H1 (cell line): ENCODE measurements around the gene GCK. TPM values are rescaled to one million over a fixed set of nuclear protein-coding genes. Genes with fewer than 3 reads are reported as not detected.
A peak's percentile ranks its signal among the peaks of the same experiment; 100 is the strongest.

ENCODE experiments used
- CTCF ChIA-PET: fragments of 300-600 bp; sonication (Branson Sonifier 250); formaldehyde crosslinking; loops from one replicate; lab custom pipeline; 2021; ENCODE audit not compliant: partially characterized antibody; lab: Charles Lee
- POLR2A ChIA-PET: fragments of 300-600 bp; sonication (Branson Sonifier 250); formaldehyde crosslinking; loops from one replicate; lab custom pipeline; 2021; ENCODE audit warnings: inconsistent platforms; ENCODE audit not compliant: partially characterized antibody; lab: Charles Lee
- DNase-seq, 2 experiments: peaks; one replicate each; pipeline versions ENCODE4 v3.0.0 to v3.0.0-alpha.2; 2010 to 2022; ENCODE audit warnings: low spot score in 2 of 2, low read depth in 1 of 2, mixed read lengths in 1 of 2
- FAIRE-seq: peaks from 2 replicates; lab custom pipeline; 2011; peaks lifted over from hg19 to GRCh38; lab: Jason Lieb, UNC
- H2AFZ ChIP-seq: 2 replicates; pipeline ENCODE4 v1.8.1; 2012; ENCODE audit warnings: low read length, inconsistent platforms
- H2AK5ac ChIP-seq: 2 replicates; pipeline ENCODE4 v1.6.1; 2013; ENCODE audit warnings: low read depth, low read length
- H2BK120ac ChIP-seq: replicated peaks from 2 replicates; pipeline ENCODE3; 2013; ENCODE audit warnings: low read depth, low read length, inconsistent platforms
- H2BK12ac ChIP-seq: 2 replicates; pipeline ENCODE4 v1.6.1; 2013; ENCODE audit warnings: low read depth, low read length
- H2BK15ac ChIP-seq: 2 replicates; pipeline ENCODE4 v1.6.1; 2013; ENCODE audit warnings: low read length
- H2BK20ac ChIP-seq: 2 replicates; pipeline ENCODE4 v1.6.1; 2013; ENCODE audit warnings: low read length
- H2BK5ac ChIP-seq: 2 replicates; pipeline ENCODE4 v1.6.1; 2013; ENCODE audit warnings: low read depth, low read length
- H3K14ac ChIP-seq: 2 replicates; pipeline ENCODE4 v1.6.1; 2013; ENCODE audit warnings: inconsistent platforms; ENCODE audit not compliant: insufficient read length
- H3K18ac ChIP-seq: 2 replicates; pipeline ENCODE4 v1.6.1; 2013; ENCODE audit warnings: low read length; ENCODE audit errors: extremely low read depth
- H3K23ac ChIP-seq: 2 replicates; pipeline ENCODE4 v1.6.1; 2013; ENCODE audit warnings: inconsistent platforms; ENCODE audit not compliant: insufficient read length
- H3K23me2 ChIP-seq: 2 replicates; pipeline ENCODE4 v1.6.1; 2013; ENCODE audit warnings: low read depth, low read length
- H3K27ac ChIP-seq: 2 replicates; pipeline ENCODE4 v1.6.1; 2011; ENCODE audit warnings: low read depth, low read length, inconsistent platforms
- H3K27me3 ChIP-seq, 4 experiments: replicated peaks in 1 of 4; 1 replicate in 1 of 4; 2 replicates in 3 of 4; pipeline versions ENCODE4 v1.6.1 to v1.8.1; 2011 to 2013; ENCODE audit warnings: low read length in 3 of 4, mild to moderate bottlenecking in 3 of 4, inconsistent platforms in 2 of 4, mixed read lengths in 2 of 4, moderate library complexity in 1 of 4; ENCODE audit not compliant: control insufficient read depth in 3 of 4, insufficient read depth in 3 of 4; ENCODE audit errors: extremely low read depth in 1 of 4
- H3K36me3 ChIP-seq, 4 experiments: 2 replicates each; pipeline versions ENCODE4 v1.6.1 to v1.8.1; 2011 to 2013; ENCODE audit warnings: mild to moderate bottlenecking in 4 of 4, low read length in 3 of 4, moderate library complexity in 2 of 4, control low read depth in 1 of 4, inconsistent platforms in 1 of 4; ENCODE audit not compliant: insufficient read depth in 4 of 4, control insufficient read depth in 2 of 4
- H3K4ac ChIP-seq: replicated peaks from 2 replicates; pipeline ENCODE3; 2013; ENCODE audit warnings: low read length, low read depth, mixed read lengths, inconsistent platforms; ENCODE audit not compliant: insufficient read length
- H3K4me1 ChIP-seq, 4 experiments: replicated peaks in 1 of 4; 1 replicate in 1 of 4; 2 replicates in 3 of 4; pipeline versions ENCODE4 v1.6.1 to v1.8.1; 2011 to 2013; ENCODE audit warnings: low read length in 3 of 4, inconsistent platforms in 2 of 4, mixed read lengths in 1 of 4; ENCODE audit not compliant: insufficient read depth in 4 of 4, control insufficient read depth in 3 of 4
- H3K4me2 ChIP-seq, 2 experiments: 2 replicates each; pipeline versions ENCODE4 v1.6.1 to v1.8.1; 2011 to 2013; ENCODE audit warnings: low read depth in 2 of 2, low read length in 2 of 2, control low read depth in 1 of 2, inconsistent platforms in 1 of 2, mild to moderate bottlenecking in 1 of 2; ENCODE audit not compliant: insufficient read depth in 1 of 2
- H3K4me3 ChIP-seq, 4 experiments: fragments of 200-600, 300-600 bp in 1 of 4; sonication (generic), shearing (Covaris generic), sonication (Bioruptor Twin) in 1 of 4; 2 replicates each; pipeline versions ENCODE4 v1.5.1 to v1.8.1; 2011 to 2016; ENCODE audit warnings: low read length in 4 of 4, low read depth in 3 of 4, control low read depth in 2 of 4, inconsistent platforms in 2 of 4, mild to moderate bottlenecking in 2 of 4, mixed read lengths in 1 of 4, moderate library complexity in 1 of 4; ENCODE audit not compliant: insufficient read depth in 2 of 4; ENCODE audit errors: extremely low read depth in 1 of 4
- H3K56ac ChIP-seq: replicated peaks from 2 replicates; pipeline ENCODE3; 2013; ENCODE audit warnings: low read depth, mild to moderate bottlenecking, mixed read lengths, low read length, inconsistent platforms; ENCODE audit not compliant: insufficient read length
- H3K79me1 ChIP-seq: 2 replicates; pipeline ENCODE4 v1.6.1; 2013; ENCODE audit warnings: low read depth, low read length, control low read depth
- H3K79me2 ChIP-seq, 2 experiments: 2 replicates each; pipeline versions ENCODE4 v1.6.1 to v1.8.1; 2012 to 2013; ENCODE audit warnings: low read length in 2 of 2, mild to moderate bottlenecking in 2 of 2, inconsistent platforms in 1 of 2; ENCODE audit not compliant: insufficient read depth in 2 of 2, control insufficient read depth in 1 of 2
- H3K9ac ChIP-seq, 4 experiments: replicated peaks in 1 of 4; 1 replicate in 1 of 4; 2 replicates in 3 of 4; pipeline versions ENCODE4 v1.6.1 to v1.8.1; 2011 to 2013; ENCODE audit warnings: low read depth in 3 of 4, low read length in 3 of 4, control low read depth in 2 of 4, mild to moderate bottlenecking in 2 of 4, moderate library complexity in 2 of 4, inconsistent platforms in 1 of 4; ENCODE audit errors: extremely low read depth in 1 of 4
- H3K9me3 ChIP-seq, 2 experiments: 2 replicates each; pipeline versions ENCODE4 v1.6.1 to v1.8.1; 2012 to 2013; ENCODE audit warnings: mild to moderate bottlenecking in 2 of 2, moderate library complexity in 2 of 2, control low read depth in 1 of 2, inconsistent platforms in 1 of 2, low read depth in 1 of 2, low read length in 1 of 2, mixed read lengths in 1 of 2; ENCODE audit not compliant: insufficient read depth in 2 of 2
- H4K20me1 ChIP-seq, 2 experiments: replicated peaks in 1 of 2; 2 replicates each; pipeline versions ENCODE3 to v1.8.1; 2011 to 2013; ENCODE audit warnings: inconsistent platforms in 2 of 2, low read length in 2 of 2, mild to moderate bottlenecking in 1 of 2; ENCODE audit not compliant: insufficient read depth in 2 of 2, control insufficient read depth in 1 of 2
- H4K5ac ChIP-seq: 2 replicates; pipeline ENCODE4 v1.6.1; 2013; ENCODE audit warnings: low read length, low read depth, mixed read lengths, inconsistent platforms; ENCODE audit not compliant: insufficient read length
- H4K8ac ChIP-seq: 2 replicates; pipeline ENCODE4 v1.8.0; 2013; ENCODE audit warnings: mild to moderate bottlenecking, moderate library complexity, low read length, inconsistent platforms; ENCODE audit not compliant: insufficient read depth; ENCODE audit errors: extremely low read depth
- H4K91ac ChIP-seq: replicated peaks from 2 replicates; pipeline ENCODE3; 2013; ENCODE audit warnings: low read length, mixed read lengths, inconsistent platforms; ENCODE audit not compliant: insufficient read length
- ATF2 ChIP-seq: IDR thresholded peaks from 2 replicates; pipeline ENCODE4 v1.6.1; 2012; ENCODE audit warnings: low read length, inconsistent platforms
- CEBPB ChIP-seq: IDR thresholded peaks from 2 replicates; pipeline ENCODE4 v1.6.1; 2012; ENCODE audit warnings: low read depth, low read length
- HDAC2 ChIP-seq, 2 experiments: fragments of 300-600 bp in 1 of 2; sonication (generic) in 1 of 2; IDR thresholded peaks; 2 replicates each; pipeline ENCODE4 v1.6.1; 2011 to 2012; ENCODE audit warnings: low read depth in 2 of 2, low read length in 2 of 2, mild to moderate bottlenecking in 2 of 2, moderate library complexity in 2 of 2, borderline replicate concordance in 1 of 2, inconsistent platforms in 1 of 2
- KDM5A ChIP-seq: fragments of 200-600 bp; IDR thresholded peaks from 2 replicates; pipeline ENCODE4 v1.7.1; 2012; ENCODE audit warnings: mild to moderate bottlenecking, low read length, inconsistent platforms, mixed read lengths
- MAFK ChIP-seq: IDR thresholded peaks from 2 replicates; pipeline ENCODE4 v1.6.1; 2012; ENCODE audit warnings: low read depth, mild to moderate bottlenecking, improper control_type of control experiment, low read length
- NRF1 ChIP-seq: IDR thresholded peaks from 2 replicates; pipeline ENCODE4 v1.6.1; 2011; ENCODE audit warnings: mild to moderate bottlenecking, low read depth, low read length, improper control_type of control experiment
- RBBP5 ChIP-seq: IDR thresholded peaks from 2 replicates; pipeline ENCODE4 v1.7.1; 2012; ENCODE audit warnings: low read depth, mild to moderate bottlenecking, inconsistent platforms, low read length, moderate library complexity, borderline replicate concordance
- SAP30 ChIP-seq: fragments of 300-600 bp; sonication (generic); IDR thresholded peaks from 2 replicates; pipeline ENCODE4 v1.7.1; 2012; ENCODE audit warnings: low read length, moderate library complexity, mild to moderate bottlenecking, inconsistent platforms; ENCODE audit not compliant: insufficient read depth, insufficient replicate concordance
- SIN3A ChIP-seq, 2 experiments: IDR thresholded peaks in 1 of 2; conservative IDR thresholded peaks in 1 of 2; 2 replicates each; pipeline ENCODE4 v1.6.1; 2011 to 2012; ENCODE audit warnings: low read length in 2 of 2, improper control_type of control experiment in 1 of 2, low read depth in 1 of 2, mild to moderate bottlenecking in 1 of 2
- SP1 ChIP-seq: IDR thresholded peaks from 2 replicates; pipeline ENCODE4 v1.6.1; 2011; ENCODE audit warnings: low read depth, low read length
- SP4 ChIP-seq: IDR thresholded peaks from 2 replicates; pipeline ENCODE4 v1.6.1; 2012; ENCODE audit warnings: low read length, inconsistent platforms
- SUZ12 ChIP-seq: fragments of 200-600 bp; sonication (generic); IDR thresholded peaks from 2 replicates; pipeline ENCODE4 v1.6.1; 2012; ENCODE audit warnings: mild to moderate bottlenecking, inconsistent platforms, low read length, moderate library complexity, mixed read lengths
- WGBS, 2 experiments: shearing (Covaris generic) in 1 of 2; methylation state at CpG; one replicate each; pipeline versions ENCODE4 v1.1.6 to v1.1.7; 2013 to 2015; ENCODE audit warnings: low lambda C conversion rate in 2 of 2, mixed read lengths in 2 of 2, inconsistent platforms in 1 of 2, low coverage in 1 of 2, missing lambda C conversion rate in 1 of 2; ENCODE audit not compliant: insufficient replicate concordance in 2 of 2, insufficient coverage in 1 of 2, insufficient read length in 1 of 2; ENCODE audit errors: extremely low coverage in 1 of 2, missing lambda C conversion rate in 1 of 2; 5-methylcytosine and 5-hydroxymethylcytosine counted together
- polyA plus RNA-seq, 7 experiments: library from polyadenylated mRNA; depleted of rRNA in 3 of 7; stranded (reverse) in 5 of 7; unstranded in 2 of 7; fragments of >200 nt in 5 of 7; fragments of 200-250 nt in 2 of 7; gene quantifications; 1 replicate in 5 of 7; 2 replicates in 1 of 7; 4 replicates in 1 of 7; pipeline versions ENCODE4 v1.2.1 to v1.2.3, GENCODE V29; 2011 to 2013; ENCODE audit warnings: missing spikeins in 2 of 7, mixed read lengths in 2 of 7
- total RNA-seq: library from RNA; stranded (reverse); fragmentation: NEBNext Ultra II Directional; extraction: Animal tissue kit (Norgen Biotek cat#: 25700); gene quantifications from 2 replicates; pipeline ENCODE4 v1.2.1, GENCODE V29; 2021

GCK gene
- total and polyA plus RNA-seq, 2 of the 8 experiments (the other 6 are each of a cell fraction or from before 2014, with no cell fraction given): 2.4 to 4.9 TPM

- CTCF ChIA-PET: interaction anchor here (0.7 to 1.8 kb wide), 5 partner anchors 9 to 120 kb away, joined by 3 to 8 read pairs (median 3); no protein-coding TSS in a partner anchor
- FAIRE-seq: no peak
- no peak for TF ChIP-seq SP4
- TF ChIP-seq SIN3A (conservative IDR thresholded peaks at IDR 0.05 in 1 of 2, IDR thresholded peaks at IDR 0.05 in 1 of 2; ENCODE audit: low read depth in 1 of 2, low read length in 2 of 2): no peak
- TF ChIP-seq RBBP5: no peak
- TF ChIP-seq SUZ12: no peak
- TF ChIP-seq KDM5A: no peak
- TF ChIP-seq MAFK: no peak
- no peak for TF ChIP-seq ATF2
- no peak for TF ChIP-seq CEBPB
- no peak for TF ChIP-seq NRF1
- TF ChIP-seq SAP30: no peak
- TF ChIP-seq HDAC2 (IDR thresholded peaks at IDR 0.05; ENCODE audit: borderline replicate concordance in 1 of 2, low read depth in 2 of 2, low read length in 2 of 2): no peak
- TF ChIP-seq SP1: no peak
Observed at GRCh38 chr7:44227911-44228310, 38.7 kb upstream of the GCK start.

More at GRCh38 chr7:44227911-44228310, 38.7 kb upstream of the GCK start:
- POLR2A ChIA-PET: interaction anchor here (0.6 kb wide), 1 partner anchor 226 kb away, joined by 3 read pairs; no protein-coding TSS in a partner anchor
- H4K91ac ChIP-seq: no peak overlapping the region
- 83% methylated on average over 7 of the region's 14 CpGs; no CpG with 5 or more reads in 1 of the 2 experiments for WGBS, 2 experiments
- H3K23ac ChIP-seq: no peak overlapping the region
- no peak overlapping the region for H2AFZ ChIP-seq
- H2BK12ac ChIP-seq: no peak overlapping the region
- H3K9me3 ChIP-seq: no peaks in the 10 kb centered on the region
- H3K4ac ChIP-seq: no peak overlapping the region
- no peak overlapping the region for H2BK20ac ChIP-seq
- no peak overlapping the region for H3K4me2 ChIP-seq
- H3K27ac ChIP-seq: no peak overlapping the region
- H2BK15ac ChIP-seq: no peak overlapping the region
- DNase-seq: no peak
- H4K8ac ChIP-seq: peak overlapping the region; percentile 51; the same call in 1 of the 2 replicates
- no peak overlapping the region for H3K18ac ChIP-seq
- H2AK5ac ChIP-seq: no peak overlapping the region
- H4K5ac ChIP-seq: no peak overlapping the region
- no peak overlapping the region for H3K14ac ChIP-seq
- H4K20me1 ChIP-seq: no peaks in the 10 kb centered on the region
- no peak overlapping the region for H3K9ac ChIP-seq
- H3K4me1 ChIP-seq: peaks cover 0 to 13% (median 1%) of the 10 kb centered on the region in 4 experiments; a peak in 3 of 7 replicates
- no peaks in the 10 kb centered on the region for H3K79me1 ChIP-seq
- no peak overlapping the region for H2BK120ac ChIP-seq
- no peak overlapping the region for H3K4me3 ChIP-seq
- H3K23me2 ChIP-seq: no peaks in the 10 kb centered on the region; the same call in 1 of the 2 replicates
- H2BK5ac ChIP-seq: no peak overlapping the region
- H3K27me3 ChIP-seq: no peaks in the 10 kb centered on the region
- H3K56ac ChIP-seq: no peak overlapping the region
- no peaks in the 10 kb centered on the region for H3K36me3 ChIP-seq
- no peaks in the 10 kb centered on the region for H3K79me2 ChIP-seq
